Suprapubic skin (tissue), 4 donors: Measurements from ENCODE around the gene NT5DC3. TPM values are rescaled to one million over a fixed set of nuclear protein-coding genes. Genes with fewer than 3 reads are reported as not detected.

Experiments used
- DNase-seq, 2 donors: peaks; one replicate each; pipeline ENCODE4 v3.0.0-alpha.2; 2019; ENCODE audit warnings: low spot score in 2 of 2
- H3K27ac ChIP-seq: fragments of 200-600 bp; sonication (generic); one replicate; pipeline ENCODE4 v1.5.1; 2019
- H3K27me3 ChIP-seq: fragments of 200-600 bp; sonication (generic); one replicate; pipeline ENCODE4 v1.5.1; 2019
- H3K36me3 ChIP-seq: fragments of 200-600 bp; sonication (generic); one replicate; pipeline ENCODE4 v1.5.1; 2019
- H3K4me1 ChIP-seq: fragments of 200-600 bp; sonication (generic); one replicate; pipeline ENCODE4 v1.5.1; 2019
- H3K4me3 ChIP-seq: fragments of 200-600 bp; sonication (generic); one replicate; pipeline ENCODE4 v1.5.1; 2019; ENCODE audit warnings: mild to moderate bottlenecking
- H3K9me3 ChIP-seq: fragments of 200-600 bp; sonication (generic); one replicate; pipeline ENCODE4 v1.5.1; 2019
- CTCF ChIP-seq, 2 donors: fragments of 200-600 bp in 1 of 2; fragments of 450-650 bp in 1 of 2; sonication (generic) in 1 of 2; IDR thresholded peaks; one replicate each; pipeline ENCODE4 v1.5.1; 2016 to 2019; ENCODE audit warnings: antibody characterized with exemption in 2 of 2, mild to moderate bottlenecking in 1 of 2, moderate library complexity in 1 of 2
- EP300 ChIP-seq: sonication (generic); formaldehyde crosslinking; IDR thresholded peaks from one replicate; pipeline ENCODE4 v1.6.1; 2017; ENCODE audit warnings: antibody characterized with exemption
- POLR2A ChIP-seq, 2 donors: fragments of 450-650 bp; IDR thresholded peaks; one replicate each; pipeline ENCODE4 v1.6.1; 2017; ENCODE audit warnings: antibody characterized with exemption in 2 of 2, mild to moderate bottlenecking in 2 of 2, moderate library complexity in 2 of 2
- POLR2AphosphoS5 ChIP-seq, 3 donors: sonication (generic); formaldehyde crosslinking; IDR thresholded peaks; one replicate each; pipeline ENCODE4 v1.6.1; 2017; ENCODE audit warnings: antibody characterized with exemption in 3 of 3
- WGBS: methylation state at CpG from one replicate; pipeline ENCODE4 v1.1.5; 2018; 5-methylcytosine and 5-hydroxymethylcytosine counted together
- total RNA-seq, 4 donors: library from RNA; depleted of rRNA; stranded (reverse); fragments of >200 nt; gene quantifications; one replicate each; pipeline ENCODE4 v1.1.0, GENCODE V29; 2016

Gene NT5DC3
- total RNA-seq, 4 donors from 2014 or later, result 4.2 to 6.5 (median 5.0) TPM

GRCh38 chr12:103755425-103755824, 85.6 kb downstream of the NT5DC3 start:
- Histone ChIP-seq H3K27me3 (peaks cover 5% of the 10 kb centered on the region), H3K4me3 (no peak overlapping the region), H3K36me3 (no peaks in the 10 kb centered on the region), H3K9me3 (no peaks in the 10 kb centered on the region), H3K4me1 (no peaks in the 10 kb centered on the region), H3K27ac (no peak overlapping the region)
- DNase-seq, result no peak
- 42% methylated on average over 2 of the region's 3 CpGs for WGBS
- no peak for TF ChIP-seq EP300

GRCh38 chr12:103751600-103751999, 89.4 kb downstream of the NT5DC3 start:
- 50% methylated on average over 2 of the region's 2 CpGs for WGBS
- TF ChIP-seq POLR2AphosphoS5 (IDR thresholded peaks at IDR 0.05) (no peak), POLR2A (IDR thresholded peaks at IDR 0.05) (no peak), CTCF (IDR thresholded peaks at IDR 0.05) (no peak), EP300 (no peak)
- Histone ChIP-seq H3K36me3 (no peaks in the 10 kb centered on the region), H3K4me3 (no peak overlapping the region), H3K27me3 (peaks cover 5% of the 10 kb centered on the region), H3K4me1 (no peaks in the 10 kb centered on the region), H3K9me3 (no peaks in the 10 kb centered on the region), H3K27ac (no peak overlapping the region)
- DNase-seq, result no peak

- H3K27ac ChIP-seq, result no peak overlapping the region
- peaks cover 5% of the 10 kb centered on the region for H3K27me3 ChIP-seq
- no peaks in the 10 kb centered on the region for H3K36me3 ChIP-seq
- WGBS, result 96% methylated on average over 1 of the region's 1 CpG
- no peaks in the 10 kb centered on the region for H3K4me1 ChIP-seq
- no peak for TF ChIP-seq POLR2AphosphoS5 (IDR thresholded peaks at IDR 0.05)
- TF ChIP-seq EP300, result no peak
- TF ChIP-seq POLR2A (IDR thresholded peaks at IDR 0.05), result no peak
- no peak for TF ChIP-seq CTCF (IDR thresholded peaks at IDR 0.05)
- no peak for DNase-seq
- H3K9me3 ChIP-seq, result no peaks in the 10 kb centered on the region
- H3K4me3 ChIP-seq, result no peak overlapping the region
Observed at GRCh38 chr12:103751171-103751570, 89.9 kb downstream of the NT5DC3 start.

- DNase-seq, result no peak
- Histone ChIP-seq H3K27ac (no peak overlapping the region), H3K4me3 (no peak overlapping the region), H3K9me3 (no peaks in the 10 kb centered on the region), H3K4me1 (no peaks in the 10 kb centered on the region), H3K36me3 (no peaks in the 10 kb centered on the region), H3K27me3 (peaks cover 5% of the 10 kb centered on the region)
- WGBS, result 88% methylated on average over 12 of the region's 12 CpGs
- no peak for TF ChIP-seq POLR2AphosphoS5 (IDR thresholded peaks at IDR 0.05)
- no peak for TF ChIP-seq CTCF (IDR thresholded peaks at IDR 0.05)
Observed at GRCh38 chr12:103748875-103749274, 92.2 kb downstream of the NT5DC3 start.

GRCh38 chr12:103748002-103748401, 93.0 kb downstream of the NT5DC3 start:
- TF ChIP-seq POLR2A (IDR thresholded peaks at IDR 0.05) (no peak), POLR2AphosphoS5 (IDR thresholded peaks at IDR 0.05) (no peak), CTCF (IDR thresholded peaks at IDR 0.05) (no peak), EP300 (no peak)
- DNase-seq, result no peak
- Histone ChIP-seq H3K27ac (no peak overlapping the region), H3K9me3 (no peaks in the 10 kb centered on the region), H3K27me3 (peaks cover 5% of the 10 kb centered on the region), H3K4me3 (no peak overlapping the region), H3K36me3 (no peaks in the 10 kb centered on the region), H3K4me1 (no peaks in the 10 kb centered on the region)
- 93% methylated on average over 2 of the region's 2 CpGs for WGBS

GRCh38 chr12:103745962-103746361, 95.1 kb downstream of the NT5DC3 start:
- Histone ChIP-seq H3K4me3 (no peak overlapping the region), H3K36me3 (no peaks in the 10 kb centered on the region), H3K9me3 (no peaks in the 10 kb centered on the region), H3K4me1 (no peaks in the 10 kb centered on the region), H3K27ac (no peak overlapping the region), H3K27me3 (peaks cover 5% of the 10 kb centered on the region)
- no peak for TF ChIP-seq EP300
- TF ChIP-seq POLR2AphosphoS5 (IDR thresholded peaks at IDR 0.05), result no peak
- no peak for TF ChIP-seq CTCF (IDR thresholded peaks at IDR 0.05)
- TF ChIP-seq POLR2A (IDR thresholded peaks at IDR 0.05), result no peak
- WGBS, result 81% methylated on average over 2 of the region's 2 CpGs
- DNase-seq, result no peak
